NCI-H1092 (cell line): ENCODE results near the gene RASSF8.

ENCODE experiments used
- DNase-seq: peaks from one replicate; lab custom pipeline; 2025; lab: John Stamatoyannopoulos, UW

RASSF8 gene

DNA sequence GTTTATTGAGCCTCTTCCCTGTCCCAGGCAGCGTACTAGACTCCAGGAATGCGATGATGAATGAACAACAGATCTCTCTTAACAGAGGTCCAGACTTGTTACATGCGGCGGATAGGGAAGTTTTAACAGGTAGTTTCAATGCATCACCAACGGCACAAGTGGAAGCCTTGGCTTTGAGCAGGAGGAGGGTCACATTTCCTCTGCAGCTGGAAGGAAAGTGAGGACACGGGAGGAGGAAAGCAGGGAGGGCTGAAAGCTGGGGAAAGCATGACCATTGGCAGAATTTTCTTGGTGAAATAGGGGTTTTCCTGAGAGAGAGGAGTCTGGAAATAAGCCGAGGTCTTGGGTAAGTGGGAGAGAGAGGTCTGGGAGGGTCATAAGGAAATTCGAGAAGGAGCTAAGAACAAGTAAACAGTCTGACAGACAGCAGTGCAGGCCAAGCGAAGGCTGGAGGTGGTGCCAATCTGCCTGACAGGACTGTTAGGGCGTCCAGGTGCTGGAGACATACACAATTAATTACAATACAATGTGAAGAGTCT lies 150.9 kb downstream of the RASSF8 start:
- no peak for DNase-seq

GRCh38 chr12:26112232-26112631 lies 153.8 kb downstream of the RASSF8 start:
- DNase-seq: no peak

GRCh38 chr12:26112703-26113147 lies 154.2 kb downstream of the RASSF8 start:
- no peak for DNase-seq

DNA sequence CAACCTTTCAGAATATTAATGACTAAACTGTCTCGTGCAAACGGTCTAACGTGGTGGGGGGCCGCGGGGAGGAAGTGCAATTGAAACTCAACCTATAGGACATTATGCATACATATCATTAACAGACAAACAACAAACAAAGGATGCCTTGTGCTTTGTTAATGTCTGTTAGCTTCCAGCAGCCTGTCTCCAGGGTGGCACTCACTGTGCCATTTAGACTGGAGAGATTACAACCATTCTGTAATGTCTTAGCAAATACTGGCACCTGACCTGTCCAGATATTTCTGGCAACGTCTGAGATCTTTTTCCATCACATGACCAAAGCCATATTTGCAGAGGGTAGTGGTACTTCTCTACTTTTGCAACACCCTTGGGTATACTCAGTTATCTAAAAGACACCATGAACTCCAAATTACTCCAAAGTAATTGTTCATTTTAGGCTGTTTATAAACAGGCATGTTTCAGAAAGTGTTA lies 154.7 kb downstream of the RASSF8 start:
- no peak for DNase-seq

GRCh38 chr12:26113853-26114719 lies 155.6 kb downstream of the RASSF8 start:
- no peak for DNase-seq

DNA sequence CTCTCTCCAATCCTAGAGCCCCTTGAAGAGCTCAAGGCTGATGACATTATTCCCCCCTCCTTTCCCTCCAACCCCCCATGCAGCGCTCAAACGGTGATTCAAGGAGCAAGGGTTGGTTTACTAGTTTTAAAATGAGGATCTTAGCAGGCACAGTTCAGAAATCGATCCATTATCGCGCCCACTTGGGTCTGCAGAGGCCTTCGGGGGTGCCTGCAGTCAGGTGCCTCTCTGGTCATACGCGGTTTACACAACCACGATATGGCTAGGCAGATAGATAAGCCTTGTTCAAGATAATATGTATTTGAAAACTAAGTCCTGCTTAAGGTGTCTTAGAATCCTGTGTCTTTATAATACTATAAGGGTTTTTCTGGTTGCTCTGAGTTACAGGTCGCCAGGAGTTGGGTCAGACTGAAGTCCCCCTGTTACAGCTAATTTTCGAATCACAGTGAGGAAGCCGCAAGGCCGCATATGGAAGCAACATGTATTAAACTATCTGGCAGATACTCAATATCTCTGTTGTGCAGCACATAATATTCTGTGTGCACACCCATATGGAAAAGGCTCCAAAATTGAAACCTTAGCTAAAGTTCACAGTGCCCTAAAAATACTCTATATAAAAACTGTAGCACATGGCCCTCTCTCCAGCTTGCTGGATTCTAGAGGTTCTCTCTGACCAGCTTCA lies 156.4 kb downstream of the RASSF8 start:
- DNase-seq: no peak

GRCh38 chr12:26116829-26117715 lies 158.6 kb downstream of the RASSF8 start:
- DNase-seq: no peak

- no peak for DNase-seq
These were observed 159.8 kb downstream of the RASSF8 start for GRCh38 chr12:26118308-26118707.

- no peak for DNase-seq
These were observed 161.0 kb downstream of the RASSF8 start for GRCh38 chr12:26119391-26119989.

- no peak for DNase-seq
These were observed 162.2 kb downstream of the RASSF8 start for GRCh38 chr12:26120561-26121274.

GRCh38 chr12:26121323-26122060 lies 163.0 kb downstream of the RASSF8 start:
- DNase-seq: no peak

GRCh38 chr12:26122061-26122680 lies 163.7 kb downstream of the RASSF8 start:
- no peak for DNase-seq

DNA sequence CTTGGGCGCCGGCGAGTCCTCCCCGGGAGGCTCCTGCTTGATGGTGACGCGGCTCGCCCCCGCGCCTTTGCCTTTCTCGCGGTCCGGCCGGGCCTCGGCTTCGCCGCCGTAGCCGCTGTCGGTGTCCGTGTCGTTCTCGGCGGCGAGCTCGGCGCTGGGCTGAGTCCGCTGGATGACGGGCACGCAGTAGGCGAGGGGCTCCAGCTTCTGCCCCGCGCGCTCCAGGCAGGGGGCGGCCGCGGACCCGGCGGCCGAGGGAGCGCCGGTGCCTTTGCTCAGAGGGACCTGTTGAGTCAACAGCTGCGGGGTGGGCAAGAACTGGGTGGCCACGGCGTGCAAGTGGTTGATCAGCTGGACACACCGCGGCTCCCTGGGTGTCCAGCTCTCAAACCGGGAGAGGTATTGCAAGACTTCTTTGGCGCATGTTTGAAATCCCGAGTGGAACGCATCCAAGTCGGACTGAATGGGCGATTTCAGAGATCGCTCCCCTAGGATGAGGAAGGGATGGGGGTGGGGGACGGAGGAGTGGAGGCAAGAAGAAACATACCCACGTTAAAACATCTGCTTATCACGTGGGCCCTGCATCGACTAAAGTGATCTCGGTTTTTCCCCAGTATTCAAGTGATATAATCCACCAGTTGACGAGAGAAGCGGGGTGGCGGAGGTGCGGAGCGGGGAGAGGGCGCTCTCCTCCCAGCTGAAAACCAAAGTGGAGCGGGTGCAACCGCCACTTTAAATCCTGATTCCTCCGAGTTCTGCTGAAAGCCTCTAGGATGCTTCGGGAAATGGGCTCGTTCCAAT lies 164.4 kb downstream of the RASSF8 start:
- DNase-seq: no peak

- no peak for DNase-seq
These were observed 165.0 kb downstream of the RASSF8 start for GRCh38 chr12:26123482-26123980.

DNA sequence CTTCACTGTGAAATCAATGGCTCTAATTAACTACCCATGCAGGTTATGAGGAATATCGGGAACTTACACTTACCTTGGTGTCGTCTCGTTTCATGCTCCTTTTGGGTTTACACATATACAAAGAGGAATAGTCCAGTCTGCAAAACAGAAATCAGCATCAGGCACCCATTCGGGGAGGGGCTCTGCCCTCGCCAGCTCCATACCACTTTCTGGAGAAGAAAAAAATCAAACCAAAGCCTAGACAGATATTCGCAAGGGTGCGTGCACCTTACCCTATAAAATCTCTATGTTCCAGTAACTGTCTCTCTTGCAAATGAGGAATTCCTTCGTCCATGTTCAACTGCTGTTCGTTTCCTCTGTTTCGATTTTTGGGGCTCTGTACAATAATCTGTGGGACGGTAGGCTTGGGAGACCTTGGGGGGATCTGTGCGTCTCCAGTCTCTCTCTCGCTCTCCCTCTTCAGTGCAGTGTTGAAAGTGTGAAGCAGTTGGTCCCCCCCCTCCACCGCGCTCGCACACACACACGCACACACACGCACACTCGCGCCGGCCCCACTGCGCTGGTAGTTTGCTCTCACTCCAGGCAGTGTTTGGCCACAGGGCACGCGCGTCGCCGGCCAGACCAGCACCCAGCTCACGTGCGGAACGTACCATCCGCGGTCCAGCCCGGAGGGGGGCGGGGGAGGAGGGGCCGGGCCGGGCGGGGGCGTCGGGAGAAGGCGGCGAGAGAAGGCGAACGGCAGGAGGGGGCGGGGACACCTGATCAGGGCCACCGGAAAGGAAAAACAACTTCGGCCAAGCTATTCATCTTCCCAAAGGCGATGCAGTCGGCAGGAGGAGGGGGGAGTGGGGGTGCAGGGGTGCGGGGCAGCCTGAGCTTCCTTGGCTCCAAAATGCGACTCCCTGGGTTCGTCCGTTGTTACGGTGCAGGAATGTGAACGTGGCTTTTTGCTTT lies 166.2 kb downstream of the RASSF8 start, which contains the start of gene BHLHE41:
Gene BHLHE41 (minus strand): TSS at position 592 of the 954 bp plus-strand sequence. CDS start 258 bp downstream, at position 334.
- DNase-seq: no peak

DNA sequence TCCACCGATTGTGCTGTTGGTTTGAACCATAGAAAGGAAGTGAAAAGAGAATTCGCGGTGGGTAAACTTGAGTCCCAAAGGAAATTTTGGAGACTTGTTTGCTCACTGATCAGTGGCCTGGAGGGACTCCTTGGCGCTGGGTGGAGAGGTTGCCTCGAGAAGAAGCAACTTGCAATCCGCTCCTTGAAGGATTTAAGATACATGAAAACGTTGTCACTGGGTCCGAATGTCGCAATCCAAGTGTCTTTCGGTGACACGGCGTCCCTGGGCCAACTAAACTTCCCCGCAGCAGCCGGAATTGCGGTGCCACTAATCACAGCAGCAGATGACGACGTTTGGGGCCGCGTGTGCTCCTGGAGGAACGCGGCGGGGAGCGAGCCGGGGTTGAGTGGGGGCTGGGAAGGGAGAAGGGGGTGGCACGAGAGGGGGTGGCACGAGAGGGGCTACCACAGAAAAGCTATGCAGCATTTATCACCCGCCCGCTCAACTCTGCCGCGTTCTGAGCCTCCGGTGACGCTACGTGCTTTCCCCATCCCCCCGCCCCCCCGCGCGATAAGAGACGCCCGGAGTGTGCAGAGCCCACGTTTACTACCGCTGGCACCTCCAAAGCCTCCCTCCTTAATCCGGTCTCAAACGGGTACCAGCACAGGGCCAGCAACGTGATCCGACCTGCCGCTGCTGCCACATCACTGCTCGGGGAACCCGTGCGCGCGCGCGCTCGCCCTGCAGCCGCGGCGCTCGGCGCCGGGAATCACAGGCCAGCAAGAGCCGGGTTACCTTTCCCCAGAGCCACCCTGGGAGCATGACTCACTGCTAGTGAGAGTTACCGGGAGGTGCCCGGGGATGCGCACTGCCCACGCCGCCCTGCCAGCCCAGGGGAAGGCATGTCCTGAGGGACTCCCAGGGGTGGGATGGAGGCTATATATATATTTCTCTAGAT lies 167.2 kb downstream of the RASSF8 start:
- DNase-seq: no peak
